H1 (cell line): Measurements from ENCODE around the gene BMERB1. TPM values are rescaled to one million over a fixed set of nuclear protein-coding genes. Genes with fewer than 3 reads are reported as not detected.

Experiments
- CTCF ChIA-PET: fragments of 300-600 bp; sonication (Branson Sonifier 250); formaldehyde crosslinking; loops from one replicate; lab custom pipeline; 2021; ENCODE audit not compliant: partially characterized antibody; lab: Charles Lee
- POLR2A ChIA-PET: fragments of 300-600 bp; sonication (Branson Sonifier 250); formaldehyde crosslinking; loops from one replicate; lab custom pipeline; 2021; ENCODE audit warnings: inconsistent platforms; ENCODE audit not compliant: partially characterized antibody; lab: Charles Lee
- DNase-seq, 2 experiments: peaks; one replicate each; pipeline versions ENCODE4 v3.0.0 to v3.0.0-alpha.2; 2010 to 2022; ENCODE audit warnings: low spot score in 2 of 2, low read depth in 1 of 2, mixed read lengths in 1 of 2
- FAIRE-seq: peaks from 2 replicates; lab custom pipeline; 2011; peaks lifted over from hg19 to GRCh38; lab: Jason Lieb, UNC
- H2AFZ ChIP-seq: 2 replicates; pipeline ENCODE4 v1.8.1; 2012; ENCODE audit warnings: low read length, inconsistent platforms
- H2AK5ac ChIP-seq: 2 replicates; pipeline ENCODE4 v1.6.1; 2013; ENCODE audit warnings: low read depth, low read length
- H2BK120ac ChIP-seq: replicated peaks from 2 replicates; pipeline ENCODE3; 2013; ENCODE audit warnings: low read depth, low read length, inconsistent platforms
- H2BK12ac ChIP-seq: 2 replicates; pipeline ENCODE4 v1.6.1; 2013; ENCODE audit warnings: low read depth, low read length
- H2BK15ac ChIP-seq: 2 replicates; pipeline ENCODE4 v1.6.1; 2013; ENCODE audit warnings: low read length
- H2BK20ac ChIP-seq: 2 replicates; pipeline ENCODE4 v1.6.1; 2013; ENCODE audit warnings: low read length
- H2BK5ac ChIP-seq: 2 replicates; pipeline ENCODE4 v1.6.1; 2013; ENCODE audit warnings: low read depth, low read length
- H3K14ac ChIP-seq: 2 replicates; pipeline ENCODE4 v1.6.1; 2013; ENCODE audit warnings: inconsistent platforms; ENCODE audit not compliant: insufficient read length
- H3K18ac ChIP-seq: 2 replicates; pipeline ENCODE4 v1.6.1; 2013; ENCODE audit warnings: low read length; ENCODE audit errors: extremely low read depth
- H3K23ac ChIP-seq: 2 replicates; pipeline ENCODE4 v1.6.1; 2013; ENCODE audit warnings: inconsistent platforms; ENCODE audit not compliant: insufficient read length
- H3K23me2 ChIP-seq: 2 replicates; pipeline ENCODE4 v1.6.1; 2013; ENCODE audit warnings: low read depth, low read length
- H3K27ac ChIP-seq: 2 replicates; pipeline ENCODE4 v1.6.1; 2011; ENCODE audit warnings: low read depth, low read length, inconsistent platforms
- H3K27me3 ChIP-seq, 4 experiments: replicated peaks in 1 of 4; 1 replicate in 1 of 4; 2 replicates in 3 of 4; pipeline versions ENCODE4 v1.6.1 to v1.8.1; 2011 to 2013; ENCODE audit warnings: low read length in 3 of 4, mild to moderate bottlenecking in 3 of 4, inconsistent platforms in 2 of 4, mixed read lengths in 2 of 4, moderate library complexity in 1 of 4; ENCODE audit not compliant: control insufficient read depth in 3 of 4, insufficient read depth in 3 of 4; ENCODE audit errors: extremely low read depth in 1 of 4
- H3K36me3 ChIP-seq, 4 experiments: 2 replicates each; pipeline versions ENCODE4 v1.6.1 to v1.8.1; 2011 to 2013; ENCODE audit warnings: mild to moderate bottlenecking in 4 of 4, low read length in 3 of 4, moderate library complexity in 2 of 4, control low read depth in 1 of 4, inconsistent platforms in 1 of 4; ENCODE audit not compliant: insufficient read depth in 4 of 4, control insufficient read depth in 2 of 4
- H3K4ac ChIP-seq: replicated peaks from 2 replicates; pipeline ENCODE3; 2013; ENCODE audit warnings: low read length, low read depth, mixed read lengths, inconsistent platforms; ENCODE audit not compliant: insufficient read length
- H3K4me1 ChIP-seq, 4 experiments: replicated peaks in 1 of 4; 1 replicate in 1 of 4; 2 replicates in 3 of 4; pipeline versions ENCODE4 v1.6.1 to v1.8.1; 2011 to 2013; ENCODE audit warnings: low read length in 3 of 4, inconsistent platforms in 2 of 4, mixed read lengths in 1 of 4; ENCODE audit not compliant: insufficient read depth in 4 of 4, control insufficient read depth in 3 of 4
- H3K4me2 ChIP-seq, 2 experiments: 2 replicates each; pipeline versions ENCODE4 v1.6.1 to v1.8.1; 2011 to 2013; ENCODE audit warnings: low read depth in 2 of 2, low read length in 2 of 2, control low read depth in 1 of 2, inconsistent platforms in 1 of 2, mild to moderate bottlenecking in 1 of 2; ENCODE audit not compliant: insufficient read depth in 1 of 2
- H3K4me3 ChIP-seq, 4 experiments: fragments of 200-600, 300-600 bp in 1 of 4; sonication (generic), shearing (Covaris generic), sonication (Bioruptor Twin) in 1 of 4; 2 replicates each; pipeline versions ENCODE4 v1.5.1 to v1.8.1; 2011 to 2016; ENCODE audit warnings: low read length in 4 of 4, low read depth in 3 of 4, control low read depth in 2 of 4, inconsistent platforms in 2 of 4, mild to moderate bottlenecking in 2 of 4, mixed read lengths in 1 of 4, moderate library complexity in 1 of 4; ENCODE audit not compliant: insufficient read depth in 2 of 4; ENCODE audit errors: extremely low read depth in 1 of 4
- H3K56ac ChIP-seq: replicated peaks from 2 replicates; pipeline ENCODE3; 2013; ENCODE audit warnings: low read depth, mild to moderate bottlenecking, mixed read lengths, low read length, inconsistent platforms; ENCODE audit not compliant: insufficient read length
- H3K79me1 ChIP-seq: 2 replicates; pipeline ENCODE4 v1.6.1; 2013; ENCODE audit warnings: low read depth, low read length, control low read depth
- H3K79me2 ChIP-seq, 2 experiments: 2 replicates each; pipeline versions ENCODE4 v1.6.1 to v1.8.1; 2012 to 2013; ENCODE audit warnings: low read length in 2 of 2, mild to moderate bottlenecking in 2 of 2, inconsistent platforms in 1 of 2; ENCODE audit not compliant: insufficient read depth in 2 of 2, control insufficient read depth in 1 of 2
- H3K9ac ChIP-seq, 4 experiments: replicated peaks in 1 of 4; 1 replicate in 1 of 4; 2 replicates in 3 of 4; pipeline versions ENCODE4 v1.6.1 to v1.8.1; 2011 to 2013; ENCODE audit warnings: low read depth in 3 of 4, low read length in 3 of 4, control low read depth in 2 of 4, mild to moderate bottlenecking in 2 of 4, moderate library complexity in 2 of 4, inconsistent platforms in 1 of 4; ENCODE audit errors: extremely low read depth in 1 of 4
- H3K9me3 ChIP-seq, 2 experiments: 2 replicates each; pipeline versions ENCODE4 v1.6.1 to v1.8.1; 2012 to 2013; ENCODE audit warnings: mild to moderate bottlenecking in 2 of 2, moderate library complexity in 2 of 2, control low read depth in 1 of 2, inconsistent platforms in 1 of 2, low read depth in 1 of 2, low read length in 1 of 2, mixed read lengths in 1 of 2; ENCODE audit not compliant: insufficient read depth in 2 of 2
- H4K20me1 ChIP-seq, 2 experiments: replicated peaks in 1 of 2; 2 replicates each; pipeline versions ENCODE3 to v1.8.1; 2011 to 2013; ENCODE audit warnings: inconsistent platforms in 2 of 2, low read length in 2 of 2, mild to moderate bottlenecking in 1 of 2; ENCODE audit not compliant: insufficient read depth in 2 of 2, control insufficient read depth in 1 of 2
- H4K5ac ChIP-seq: 2 replicates; pipeline ENCODE4 v1.6.1; 2013; ENCODE audit warnings: low read length, low read depth, mixed read lengths, inconsistent platforms; ENCODE audit not compliant: insufficient read length
- H4K8ac ChIP-seq: 2 replicates; pipeline ENCODE4 v1.8.0; 2013; ENCODE audit warnings: mild to moderate bottlenecking, moderate library complexity, low read length, inconsistent platforms; ENCODE audit not compliant: insufficient read depth; ENCODE audit errors: extremely low read depth
- H4K91ac ChIP-seq: replicated peaks from 2 replicates; pipeline ENCODE3; 2013; ENCODE audit warnings: low read length, mixed read lengths, inconsistent platforms; ENCODE audit not compliant: insufficient read length
- ASH2L ChIP-seq: fragments of 200-600, 300-600 bp; sonication (generic); IDR thresholded peaks from one replicate; pipeline ENCODE4 v1.7.1; 2017; ENCODE audit warnings: low read length
- EP300 ChIP-seq, 2 experiments: IDR thresholded peaks; 1 replicate in 1 of 2; 2 replicates in 1 of 2; pipeline ENCODE4 v1.6.1; 2011 to 2012; ENCODE audit warnings: low read depth in 2 of 2, low read length in 2 of 2, mild to moderate bottlenecking in 2 of 2, borderline replicate concordance in 1 of 2, inconsistent platforms in 1 of 2, moderate library complexity in 1 of 2
- FOSL1 ChIP-seq: IDR thresholded peaks from 2 replicates; pipeline ENCODE4 v1.6.1; 2011; ENCODE audit warnings: mild to moderate bottlenecking, low read depth, low read length, moderate library complexity; ENCODE audit not compliant: insufficient read depth
- HDAC6 ChIP-seq: IDR thresholded peaks from one replicate; pipeline ENCODE4 v1.7.1; 2012; ENCODE audit warnings: low read depth, mild to moderate bottlenecking, inconsistent platforms, low read length, moderate library complexity
- JUND ChIP-seq: IDR thresholded peaks from 2 replicates; pipeline ENCODE4 v1.6.1; 2011; ENCODE audit warnings: mild to moderate bottlenecking, improper control_type of control experiment, low read length
- KDM1A ChIP-seq: fragments of 200-600, 300-600 bp; sonication (generic); IDR thresholded peaks from 2 replicates; pipeline ENCODE4 v1.7.1; 2016; ENCODE audit warnings: mild to moderate bottlenecking, low read length, borderline replicate concordance
- PHF8 ChIP-seq: fragments of 200-600 bp; sonication (generic); conservative IDR thresholded peaks from 2 replicates; pipeline ENCODE4 v1.7.1; 2012; ENCODE audit warnings: low read depth, mild to moderate bottlenecking, inconsistent platforms, low read length, moderate library complexity
- POLR2AphosphoS5 ChIP-seq: IDR thresholded peaks from 2 replicates; pipeline ENCODE4 v1.6.1; 2011; ENCODE audit warnings: low read depth, low read length
- SP4 ChIP-seq: IDR thresholded peaks from 2 replicates; pipeline ENCODE4 v1.6.1; 2012; ENCODE audit warnings: low read length, inconsistent platforms
- WGBS, 2 experiments: shearing (Covaris generic) in 1 of 2; methylation state at CpG; one replicate each; pipeline versions ENCODE4 v1.1.6 to v1.1.7; 2013 to 2015; ENCODE audit warnings: low lambda C conversion rate in 2 of 2, mixed read lengths in 2 of 2, inconsistent platforms in 1 of 2, low coverage in 1 of 2, missing lambda C conversion rate in 1 of 2; ENCODE audit not compliant: insufficient replicate concordance in 2 of 2, insufficient coverage in 1 of 2, insufficient read length in 1 of 2; ENCODE audit errors: extremely low coverage in 1 of 2, missing lambda C conversion rate in 1 of 2; 5-methylcytosine and 5-hydroxymethylcytosine counted together
- polyA plus RNA-seq, 7 experiments: library from polyadenylated mRNA; depleted of rRNA in 3 of 7; stranded (reverse) in 5 of 7; unstranded in 2 of 7; fragments of >200 nt in 5 of 7; fragments of 200-250 nt in 2 of 7; gene quantifications; 1 replicate in 5 of 7; 2 replicates in 1 of 7; 4 replicates in 1 of 7; pipeline versions ENCODE4 v1.2.1 to v1.2.3, GENCODE V29; 2011 to 2013; ENCODE audit warnings: missing spikeins in 2 of 7, mixed read lengths in 2 of 7
- total RNA-seq: library from RNA; stranded (reverse); fragmentation: NEBNext Ultra II Directional; extraction: Animal tissue kit (Norgen Biotek cat#: 25700); gene quantifications from 2 replicates; pipeline ENCODE4 v1.2.1, GENCODE V29; 2021
- TF ChIP-seq, protein P1 (sequence below), 3 experiments: IDR thresholded peaks; 1 replicate in 2 of 3; 2 replicates in 1 of 3; pipeline versions ENCODE4 v1.5.1 to v1.6.1; 2011; ENCODE audit warnings: low read length in 3 of 3, mild to moderate bottlenecking in 3 of 3, inconsistent platforms in 2 of 3, low read depth in 1 of 3, moderate library complexity in 1 of 3; ENCODE audit not compliant: insufficient read depth in 1 of 3; ENCODE audit errors: control extremely low read depth in 1 of 3

BMERB1 gene
- total and polyA plus RNA-seq, 2 of the 8 experiments (the other 6 are each of a cell fraction or from before 2014, with no cell fraction given), result 23.5 to 27.1 TPM

DNA sequence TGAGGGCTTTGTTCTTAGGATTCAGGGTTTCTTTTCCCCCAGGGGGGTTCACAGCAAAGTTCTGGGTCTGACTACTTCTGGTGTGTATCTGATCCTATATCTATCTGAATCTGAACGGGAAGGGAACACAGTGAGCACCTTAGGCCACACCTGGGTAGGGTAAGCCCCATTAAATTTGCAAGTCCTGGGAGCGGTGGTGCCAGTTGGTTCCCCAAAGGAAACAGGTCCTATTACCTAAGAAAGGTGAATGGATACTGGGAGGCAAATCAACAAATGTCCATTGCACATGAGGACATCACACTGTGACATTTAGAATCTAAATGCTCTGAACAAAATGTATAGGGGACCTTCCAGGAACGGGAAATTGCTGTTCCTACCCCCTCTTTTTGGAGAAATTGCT is 54.6 kb downstream of the BMERB1 start:
- Histone ChIP-seq H3K79me2 (no peaks in the 10 kb centered on the region), H2AK5ac (no peak overlapping the region), H2BK120ac (no peak overlapping the region), H4K20me1 (no peaks in the 10 kb centered on the region), H4K5ac (no peak overlapping the region), H3K23ac (no peak overlapping the region), H3K4me2 (no peak overlapping the region), H2BK5ac (no peak overlapping the region), H3K14ac (no peak overlapping the region), H3K9me3 (no peaks in the 10 kb centered on the region), H3K79me1 (no peaks in the 10 kb centered on the region), H2BK20ac (no peak overlapping the region), H3K36me3 (no peaks in the 10 kb centered on the region), H3K56ac (no peak overlapping the region), H3K4me1 (peaks cover 0 to 4% (median 0%) of the 10 kb centered on the region in 4 experiments; a peak in 1 of 7 replicates), H4K8ac (no peak overlapping the region), H3K23me2 (no peaks in the 10 kb centered on the region), H2BK12ac (no peak overlapping the region), H3K4me3 (no peak overlapping the region), H3K9ac (no peak overlapping the region), H3K4ac (no peak overlapping the region), H4K91ac (no peak overlapping the region), H2BK15ac (no peak overlapping the region), H3K27me3 (no peaks in the 10 kb centered on the region), H3K27ac (no peak overlapping the region), H2AFZ (no peak overlapping the region), H3K18ac (no peak overlapping the region)
- CTCF ChIA-PET, result no interaction called here
- DNase-seq (no peak), FAIRE-seq (no peak)
- TF ChIP-seq, protein P1, sequence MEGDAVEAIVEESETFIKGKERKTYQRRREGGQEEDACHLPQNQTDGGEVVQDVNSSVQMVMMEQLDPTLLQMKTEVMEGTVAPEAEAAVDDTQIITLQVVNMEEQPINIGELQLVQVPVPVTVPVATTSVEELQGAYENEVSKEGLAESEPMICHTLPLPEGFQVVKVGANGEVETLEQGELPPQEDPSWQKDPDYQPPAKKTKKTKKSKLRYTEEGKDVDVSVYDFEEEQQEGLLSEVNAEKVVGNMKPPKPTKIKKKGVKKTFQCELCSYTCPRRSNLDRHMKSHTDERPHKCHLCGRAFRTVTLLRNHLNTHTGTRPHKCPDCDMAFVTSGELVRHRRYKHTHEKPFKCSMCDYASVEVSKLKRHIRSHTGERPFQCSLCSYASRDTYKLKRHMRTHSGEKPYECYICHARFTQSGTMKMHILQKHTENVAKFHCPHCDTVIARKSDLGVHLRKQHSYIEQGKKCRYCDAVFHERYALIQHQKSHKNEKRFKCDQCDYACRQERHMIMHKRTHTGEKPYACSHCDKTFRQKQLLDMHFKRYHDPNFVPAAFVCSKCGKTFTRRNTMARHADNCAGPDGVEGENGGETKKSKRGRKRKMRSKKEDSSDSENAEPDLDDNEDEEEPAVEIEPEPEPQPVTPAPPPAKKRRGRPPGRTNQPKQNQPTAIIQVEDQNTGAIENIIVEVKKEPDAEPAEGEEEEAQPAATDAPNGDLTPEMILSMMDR (IDR thresholded peaks at IDR 0.05; ENCODE audit: control extremely low read depth in 1 of 3, insufficient read depth in 1 of 3, low read depth in 1 of 3, low read length in 3 of 3), result no peak
- TF ChIP-seq SP4 (no peak), FOSL1 (no peak), POLR2AphosphoS5 (no peak), ASH2L (no peak), HDAC6 (no peak), EP300 (IDR thresholded peaks at IDR 0.05; ENCODE audit: borderline replicate concordance in 1 of 2, low read depth in 2 of 2, low read length in 2 of 2) (no peak), PHF8 (no peak), JUND (no peak), KDM1A (no peak)
- WGBS, 2 experiments, result 89% methylated on average over 3 of the region's 3 CpGs; no CpG with 5 or more reads in 1 of the 2 experiments
- POLR2A ChIA-PET, result no interaction called here
